ENCODE results near the gene TSC22D2.

TSC22D2 gene

DNA sequence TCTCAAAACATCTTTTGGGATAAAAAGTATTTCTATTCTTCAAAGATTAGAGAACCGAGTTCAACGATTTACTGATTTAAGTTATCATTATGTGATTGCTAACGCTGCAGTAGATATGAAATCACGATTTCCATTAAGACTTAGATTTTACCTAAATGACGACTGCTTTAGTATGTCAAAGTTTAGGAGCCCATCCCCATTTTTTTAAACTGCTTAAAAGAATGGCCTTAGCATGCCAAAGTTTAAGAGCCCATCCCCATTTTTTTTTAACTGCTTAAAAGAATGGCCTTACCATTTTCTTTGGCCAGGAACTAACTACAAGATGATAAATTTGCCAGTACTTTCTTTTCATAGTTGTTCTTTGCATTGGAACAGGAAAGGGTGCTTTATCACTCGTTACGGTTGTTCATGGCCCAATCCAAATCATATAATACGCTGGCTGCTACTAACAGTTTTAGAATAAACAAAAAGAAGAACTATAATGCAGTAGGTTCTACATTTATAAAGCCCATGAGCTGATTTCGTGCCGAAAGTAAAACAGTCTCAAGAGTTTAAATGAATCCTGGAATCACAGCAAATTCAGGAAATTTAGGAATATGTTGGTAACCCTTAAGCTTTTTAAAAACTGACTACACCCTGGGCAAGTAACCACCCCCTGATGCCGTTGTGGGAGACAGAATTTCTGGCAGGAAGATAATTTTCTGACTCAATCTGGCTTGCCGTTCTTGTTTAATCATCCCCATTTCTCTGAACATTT is 869 bp upstream of the TSC22D2 start:
- TF ChIP-seq CTCF (IDR thresholded peaks at IDR 0.05; ENCODE audit: insufficient read depth, low read depth, low read length, missing control alignments) = no peak
- peak overlapping the region; percentile 76 for H3K4me3 ChIP-seq (ENCODE audit: low read depth, low read length)
- no peak for DNase-seq (ENCODE audit: low read depth)

- no peak for DNase-seq (ENCODE audit: low read depth)
- peak overlapping the region; percentile 76 for H3K4me3 ChIP-seq (ENCODE audit: low read depth, low read length)
- no peak for TF ChIP-seq CTCF (IDR thresholded peaks at IDR 0.05; ENCODE audit: insufficient read depth, low read depth, low read length, missing control alignments)
These were observed 284 bp upstream of the TSC22D2 start for GRCh38 chr3:150407808-150408220.

DNA sequence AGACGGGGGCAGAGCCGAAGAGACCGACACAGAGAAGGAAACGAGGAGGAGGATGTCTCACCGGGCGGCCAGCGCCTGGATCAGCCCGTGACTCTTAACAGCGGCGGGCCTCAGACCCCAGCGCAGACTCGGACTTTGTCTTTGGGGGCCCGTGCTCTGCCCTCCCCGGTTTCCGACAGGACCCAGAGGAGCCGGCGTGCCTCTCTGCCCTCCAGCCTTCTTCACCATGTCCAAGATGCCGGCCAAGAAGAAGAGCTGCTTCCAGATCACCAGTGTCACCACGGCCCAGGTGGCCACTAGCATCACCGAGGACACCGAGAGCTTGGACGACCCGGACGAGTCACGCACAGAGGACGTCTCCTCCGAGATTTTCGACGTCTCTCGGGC is 1.0 kb downstream of the TSC22D2 start:
- no peak for DNase-seq (ENCODE audit: low read depth)
- no peak for TF ChIP-seq CTCF (IDR thresholded peaks at IDR 0.05; ENCODE audit: insufficient read depth, low read depth, low read length, missing control alignments)
- peak overlapping the region; percentile 65 for H3K4me3 ChIP-seq (ENCODE audit: low read depth, low read length)

DNA sequence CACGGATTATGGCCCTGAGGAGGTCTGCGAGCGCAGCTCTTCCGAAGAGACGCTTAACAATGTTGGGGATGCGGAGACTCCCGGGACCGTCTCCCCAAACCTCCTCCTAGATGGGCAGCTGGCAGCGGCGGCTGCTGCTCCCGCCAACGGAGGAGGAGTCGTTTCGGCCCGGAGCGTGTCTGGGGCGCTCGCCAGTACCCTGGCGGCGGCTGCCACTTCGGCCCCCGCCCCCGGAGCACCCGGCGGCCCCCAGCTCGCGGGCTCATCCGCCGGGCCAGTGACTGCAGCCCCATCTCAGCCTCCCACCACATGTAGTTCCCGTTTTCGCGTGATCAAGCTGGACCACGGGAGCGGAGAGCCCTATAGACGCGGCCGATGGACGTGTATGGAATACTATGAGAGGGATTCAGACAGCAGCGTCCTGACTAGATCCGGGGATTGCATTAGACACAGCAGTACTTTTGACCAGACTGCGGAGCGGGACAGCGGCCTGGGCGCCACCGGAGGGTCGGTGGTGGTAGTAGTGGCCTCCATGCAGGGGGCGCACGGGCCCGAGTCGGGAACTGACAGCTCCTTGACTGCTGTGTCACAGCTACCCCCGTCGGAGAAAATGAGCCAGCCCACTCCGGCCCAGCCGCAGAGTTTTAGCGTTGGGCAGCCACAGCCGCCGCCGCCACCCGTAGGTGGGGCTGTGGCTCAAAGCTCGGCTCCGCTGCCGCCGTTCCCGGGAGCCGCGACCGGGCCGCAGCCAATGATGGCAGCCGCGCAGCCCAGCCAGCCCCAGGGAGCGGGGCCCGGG is 1.6 kb downstream of the TSC22D2 start:
- TF ChIP-seq CTCF (IDR thresholded peaks at IDR 0.05; ENCODE audit: insufficient read depth, low read depth, low read length, missing control alignments) = peak; percentile 39
- peak; percentile 81 for DNase-seq (ENCODE audit: low read depth)
- H3K4me3 ChIP-seq (ENCODE audit: low read depth, low read length) = peak overlapping the region; percentile 65

- H3K4me3 ChIP-seq (ENCODE audit: low read depth, low read length) = peak overlapping the region; percentile 65
- no peak for TF ChIP-seq CTCF (IDR thresholded peaks at IDR 0.05; ENCODE audit: insufficient read depth, low read depth, low read length, missing control alignments)
- peak; percentile 41 for DNase-seq (ENCODE audit: low read depth)
These were observed 2.4 kb downstream of the TSC22D2 start for GRCh38 chr3:150410311-150411105.

DNA sequence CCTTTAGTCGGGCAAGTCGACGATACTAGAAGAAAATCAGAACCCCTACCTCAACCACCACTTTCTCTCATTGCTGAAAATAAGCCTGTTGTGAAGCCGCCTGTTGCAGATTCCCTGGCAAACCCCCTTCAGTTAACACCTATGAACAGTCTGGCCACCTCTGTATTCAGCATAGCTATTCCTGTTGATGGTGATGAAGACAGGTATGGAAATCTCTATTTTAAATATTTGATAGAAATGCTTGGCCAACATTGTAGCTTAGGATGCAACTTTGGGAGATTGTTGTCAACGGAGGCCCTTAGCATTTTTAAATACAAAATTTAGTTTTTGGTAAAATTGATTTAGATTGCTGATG is 3.0 kb downstream of the TSC22D2 start:
- DNase-seq (ENCODE audit: low read depth) = no peak
- no peak for TF ChIP-seq CTCF (IDR thresholded peaks at IDR 0.05; ENCODE audit: insufficient read depth, low read depth, low read length, missing control alignments)
- peak overlapping the region; percentile 65 for H3K4me3 ChIP-seq (ENCODE audit: low read depth, low read length)

All from GM12865 (cell line).